Psoas muscle (tissue), 8 donors: ENCODE data around the gene EHMT1. TPM values are rescaled to one million over a fixed set of nuclear protein-coding genes. Genes with fewer than 3 reads are reported as not detected.

ENCODE experiments used
- ATAC-seq, 4 donors: fragments of 200-7000 bp; cut with Tn5 transposase; one replicate each; pipeline ENCODE4 v1.9.1; 2020; ENCODE audit warnings: moderate library complexity in 3 of 4, mild to moderate bottlenecking in 2 of 4
- DNase-seq, 2 donors: peaks; one replicate each; pipeline ENCODE4 v3.0.0-alpha.2; 2020
- H3K27ac ChIP-seq: fragments of 200-600 bp; one replicate; pipeline ENCODE4 v1.8.0; 2022
- H3K27me3 ChIP-seq, 3 donors: fragments of 200-600 bp in 1 of 3; one replicate each; pipeline versions ENCODE4 v1.6.1 to v1.8.0; 2013 to 2022; ENCODE audit warnings: low read length in 2 of 3, mild to moderate bottlenecking in 2 of 3, moderate library complexity in 1 of 3; ENCODE audit not compliant: insufficient read depth in 3 of 3
- H3K36me3 ChIP-seq, 2 donors: fragments of 200-600 bp in 1 of 2; one replicate each; pipeline versions ENCODE4 v1.6.1 to v1.8.0; 2013 to 2022; ENCODE audit warnings: low read depth in 1 of 2, mild to moderate bottlenecking in 1 of 2, moderate library complexity in 1 of 2; ENCODE audit not compliant: insufficient read depth in 1 of 2
- H3K4me1 ChIP-seq: fragments of 200-600 bp; one replicate; pipeline ENCODE4 v1.8.0; 2022
- H3K4me3 ChIP-seq: fragments of 200-600 bp; one replicate; pipeline ENCODE4 v1.8.0; 2022; ENCODE audit warnings: mild to moderate bottlenecking
- H3K9me3 ChIP-seq: fragments of 200-600 bp; one replicate; pipeline ENCODE4 v1.8.0; 2022
- CTCF ChIP-seq: fragments of 200-600 bp; IDR thresholded peaks from one replicate; pipeline ENCODE4 v1.8.0; 2022; ENCODE audit warnings: antibody characterized with exemption
- WGBS, 3 donors: extraction: QIAGEN DNeasy Blood & Tissue Kit; methylation state at CpG; one replicate each; pipeline versions ENCODE4 v1.1.6 to v1.1.7; 2013; 5-methylcytosine and 5-hydroxymethylcytosine counted together
- intact Hi-C, 2 donors: fragments of 100-400 bp; cut with DNase I; formaldehyde crosslinking; loops; one replicate each; pipeline versions ENCODE4 v1.11.0 to v1.14.2; 2022
- polyA plus RNA-seq, 3 donors: library from polyadenylated mRNA; stranded (reverse); fragments of 200-250 nt; gene quantifications; one replicate each; pipeline ENCODE4 v1.2.3, GENCODE V29; 2013
- total RNA-seq, 4 donors: library from RNA; stranded (reverse); fragmentation: NEBNext Ultra II Directional in 2 of 4; extraction: Animal tissue kit (Norgen Biotek cat#: 25700) in 2 of 4; gene quantifications; one replicate each; pipeline versions ENCODE4 v1.2.1 to v1.2.4, GENCODE V29; 2021 to 2023
- donor health status: healthy with polysubstance abuse.
- donor health status: DM: no; HTN: no; CAD: no; lungs with moderate emphysema.
- donor health status: Bipolar disorder and iron deficiency.
- donor health status: healthy.
- donor health status: DM: yes; HTN: yes; CAD: no.
- donor health status: DM: no; HTN: no; CAD: no.
- donor health status: DM: no; HTN: no; CAD: no.
- donor health status: DM: yes; HTN: yes; CAD: no.

Gene EHMT1
- total and polyA plus RNA-seq, 7 donors = 29.0 to 49.6 (median 31.2) TPM

- Histone ChIP-seq H3K4me1 (peaks cover 25% of the 10 kb centered on the region), H3K27me3 (no peaks in the 10 kb centered on the region), H3K4me3 (peak overlapping the region; percentile 78), H3K27ac (peak overlapping the region; percentile 9), H3K36me3 (no peaks in the 10 kb centered on the region), H3K9me3 (no peaks in the 10 kb centered on the region)
- 49 to 59% (median 53%) methylated on average over 17 of the region's 17 CpGs for WGBS, 3 donors
- DNase-seq = no peak
- ATAC-seq = no peak
- intact Hi-C loops = no loop called here
- no peak for TF ChIP-seq CTCF
Observed at GRCh38 chr9:137607141-137607857, 11.5 kb upstream of the EHMT1 start.

GRCh38 chr9:137610944-137611343 is 7.9 kb upstream of the EHMT1 start:
- H3K4me1 ChIP-seq = peaks cover 27% of the 10 kb centered on the region
- no peak overlapping the region for H3K27ac ChIP-seq
- peaks cover 6 to 27% of the 10 kb centered on the region in 2 donors for H3K36me3 ChIP-seq
- no peaks in the 10 kb centered on the region for H3K27me3 ChIP-seq
- TF ChIP-seq CTCF = no peak
- no peak overlapping the region for H3K4me3 ChIP-seq
- DNase-seq (no peak), ATAC-seq (no peak)
- H3K9me3 ChIP-seq = no peaks in the 10 kb centered on the region
- WGBS, 3 donors = 65 to 68% (median 67%) methylated on average over 6 of the region's 6 CpGs
- intact Hi-C loops = no loop called here

GRCh38 chr9:137611623-137612609 is 6.9 kb upstream of the EHMT1 start:
- WGBS, 3 donors = 32 to 42% (median 32%) methylated on average over 21 of the region's 21 CpGs
- no peak for TF ChIP-seq CTCF
- Histone ChIP-seq H3K27ac (no peak overlapping the region), H3K4me1 (peaks cover 19% of the 10 kb centered on the region), H3K9me3 (no peaks in the 10 kb centered on the region), H3K36me3 (peaks cover 6 to 36% of the 10 kb centered on the region in 2 donors), H3K27me3 (no peaks in the 10 kb centered on the region), H3K4me3 (no peak overlapping the region)
- ATAC-seq = peak; percentile 41 to 73 (median 58)
- peak; percentile 52 to 72 for DNase-seq
- intact Hi-C loops = no loop called here

GRCh38 chr9:137612741-137613142 is 6.1 kb upstream of the EHMT1 start:
- TF ChIP-seq CTCF = no peak
- peaks cover 15% of the 10 kb centered on the region for H3K4me1 ChIP-seq
- WGBS, 3 donors = 46 to 56% (median 53%) methylated on average over 8 of the region's 8 CpGs
- H3K9me3 ChIP-seq = no peaks in the 10 kb centered on the region
- peaks cover 6 to 40% of the 10 kb centered on the region in 2 donors for H3K36me3 ChIP-seq
- intact Hi-C loops = no loop called here
- DNase-seq (no peak), ATAC-seq (peak in 3 of 4 donors; percentile 2 to 13 (median 6))
- no peak overlapping the region for H3K27ac ChIP-seq
- H3K4me3 ChIP-seq = no peak overlapping the region
- no peaks in the 10 kb centered on the region for H3K27me3 ChIP-seq
